Thymus (tissue), 11 donors: ENCODE results near the gene WDHD1. TPM values are rescaled to one million over a fixed set of nuclear protein-coding genes. Genes with fewer than 3 reads are reported as not detected.
"Not testable (repeated sequence)": the region's sequence is repeated elsewhere in the genome, so short reads cannot be mapped to it uniquely, and the experiment has no call there.

ENCODE experiments used
- DNase-seq, 9 donors: peaks; one replicate each; pipeline ENCODE4 v3.0.0-alpha.2; 2013; ENCODE audit warnings: low spot score in 9 of 9, low read depth in 6 of 9, missing footprints in 1 of 9
- H3K27ac ChIP-seq, 2 donors: one replicate each; pipeline ENCODE4 v1.5.1; 2013; ENCODE audit warnings: control low read depth in 1 of 2, low read depth in 1 of 2, low read length in 1 of 2, mild to moderate bottlenecking in 1 of 2, moderate library complexity in 1 of 2
- H3K27me3 ChIP-seq, 2 donors: one replicate each; pipeline ENCODE4 v1.5.1; 2013; ENCODE audit warnings: low read length in 1 of 2; ENCODE audit not compliant: control insufficient read depth in 2 of 2, insufficient read depth in 1 of 2
- H3K36me3 ChIP-seq, 2 donors: one replicate each; pipeline ENCODE4 v1.5.1; 2013; ENCODE audit warnings: low read length in 1 of 2, mild to moderate bottlenecking in 1 of 2, moderate library complexity in 1 of 2; ENCODE audit not compliant: control insufficient read depth in 2 of 2, insufficient read depth in 2 of 2
- H3K4me1 ChIP-seq, 2 donors: one replicate each; pipeline ENCODE4 v1.5.1; 2013; ENCODE audit warnings: low read length in 2 of 2; ENCODE audit not compliant: control insufficient read depth in 2 of 2, insufficient read depth in 2 of 2
- H3K4me3 ChIP-seq, 2 donors: one replicate each; pipeline ENCODE4 v1.5.1; 2013; ENCODE audit warnings: low read length in 2 of 2, control low read depth in 1 of 2, mild to moderate bottlenecking in 1 of 2
- H3K9me3 ChIP-seq, 2 donors: one replicate each; pipeline ENCODE4 v1.5.1; 2013; ENCODE audit warnings: low read length in 1 of 2, mild to moderate bottlenecking in 1 of 2; ENCODE audit not compliant: control insufficient read depth in 2 of 2, insufficient read depth in 1 of 2
- WGBS: extraction: QIAGEN DNeasy Blood & Tissue Kit; methylation state at CpG from one replicate; pipeline ENCODE4 v1.1.7; 2013; 5-methylcytosine and 5-hydroxymethylcytosine counted together
- polyA plus RNA-seq: library from polyadenylated mRNA; stranded (reverse); fragments of 200-250 nt; gene quantifications from one replicate; pipeline ENCODE4 v1.2.3, GENCODE V29; 2013
- total RNA-seq: library from RNA; stranded (reverse); fragments of 120-200 nt; gene quantifications from one replicate; pipeline ENCODE4 v1.2.4, GENCODE V29; 2013
- donor health status: healthy.

The WDHD1 gene
- total and polyA plus RNA-seq, 2 donors, result 3.7 to 20.3 TPM

- not testable (repeated sequence) for H3K36me3 ChIP-seq, H3K4me3 ChIP-seq, DNase-seq, H3K27me3 ChIP-seq, H3K9me3 ChIP-seq, H3K27ac ChIP-seq, H3K4me1 ChIP-seq
- WGBS, result 94% methylated on average over 1 of the region's 1 CpG
Observed at GRCh38 chr14:54952803-54953202, 74.1 kb downstream of the WDHD1 start.

- DNase-seq, result no peak
- H3K4me1 ChIP-seq, result no peaks in the 10 kb centered on the region
- WGBS, result 95% methylated on average over 3 of the region's 3 CpGs
- H3K36me3 ChIP-seq, result peaks cover 4 to 16% of the 10 kb centered on the region in 2 donors
- peaks cover 0 to 7% of the 10 kb centered on the region in 2 donors for H3K9me3 ChIP-seq
- H3K27ac ChIP-seq, result no peak overlapping the region
- no peak overlapping the region for H3K4me3 ChIP-seq
- no peaks in the 10 kb centered on the region for H3K27me3 ChIP-seq
Observed at GRCh38 chr14:54947230-54947629, 79.7 kb downstream of the WDHD1 start.

- Histone ChIP-seq H3K27me3 (no peaks in the 10 kb centered on the region), H3K4me1 (no peaks in the 10 kb centered on the region), H3K36me3 (peaks cover 4 to 16% of the 10 kb centered on the region in 2 donors), H3K9me3 (peaks cover 0 to 7% of the 10 kb centered on the region in 2 donors), H3K4me3 (no peak overlapping the region), H3K27ac (no peak overlapping the region)
- WGBS, result 97% methylated on average over 4 of the region's 4 CpGs
- DNase-seq, result no peak
Observed at GRCh38 chr14:54946500-54946899, 80.4 kb downstream of the WDHD1 start.

- Histone ChIP-seq H3K36me3 (peaks cover 15 to 16% of the 10 kb centered on the region in 2 donors), H3K27ac (no peak overlapping the region), H3K27me3 (no peaks in the 10 kb centered on the region), H3K4me1 (no peaks in the 10 kb centered on the region), H3K9me3 (peaks cover 0 to 7% of the 10 kb centered on the region in 2 donors), H3K4me3 (no peak overlapping the region)
- 96% methylated on average over 9 of the region's 9 CpGs for WGBS
- no peak for DNase-seq
Observed at GRCh38 chr14:54944737-54945391, 82.0 kb downstream of the WDHD1 start.

GRCh38 chr14:54942913-54943312 lies 84.0 kb downstream of the WDHD1 start:
- no peak for DNase-seq
- 94% methylated on average over 4 of the region's 4 CpGs for WGBS
- H3K27ac ChIP-seq, result no peak overlapping the region
- no peaks in the 10 kb centered on the region for H3K9me3 ChIP-seq
- H3K36me3 ChIP-seq, result peaks cover 9 to 15% of the 10 kb centered on the region in 2 donors
- no peak overlapping the region for H3K4me3 ChIP-seq
- no peaks in the 10 kb centered on the region for H3K27me3 ChIP-seq
- H3K4me1 ChIP-seq, result no peaks in the 10 kb centered on the region

GRCh38 chr14:54936816-54937215 lies 90.1 kb downstream of the WDHD1 start:
- no peaks in the 10 kb centered on the region for H3K4me1 ChIP-seq
- H3K9me3 ChIP-seq, result no peaks in the 10 kb centered on the region
- H3K36me3 ChIP-seq, result peaks cover 0 to 11% of the 10 kb centered on the region in 2 donors
- no peak for DNase-seq
- H3K27ac ChIP-seq, result no peak overlapping the region
- H3K27me3 ChIP-seq, result no peaks in the 10 kb centered on the region
- no peak overlapping the region for H3K4me3 ChIP-seq
- 97% methylated on average over 1 of the region's 1 CpG for WGBS

- Histone ChIP-seq H3K9me3 (no peaks in the 10 kb centered on the region), H3K4me3 (no peak overlapping the region), H3K4me1 (no peaks in the 10 kb centered on the region), H3K27ac (no peak overlapping the region), H3K27me3 (no peaks in the 10 kb centered on the region), H3K36me3 (peaks cover 0 to 9% of the 10 kb centered on the region in 2 donors)
- 98% methylated on average over 5 of the region's 5 CpGs for WGBS
- DNase-seq, result no peak
Observed at GRCh38 chr14:54935958-54936357, 90.9 kb downstream of the WDHD1 start.

- Histone ChIP-seq H3K27me3 (no peaks in the 10 kb centered on the region), H3K36me3 (peaks cover 0 to 1% of the 10 kb centered on the region in 2 donors), H3K4me3 (no peak overlapping the region), H3K27ac (no peak overlapping the region), H3K9me3 (no peaks in the 10 kb centered on the region), H3K4me1 (no peaks in the 10 kb centered on the region)
- WGBS, result 49% methylated on average over 2 of the region's 2 CpGs
- DNase-seq, result no peak
Observed at GRCh38 chr14:54935100-54935499, 91.8 kb downstream of the WDHD1 start.

- 95% methylated on average over 1 of the region's 1 CpG for WGBS
- Histone ChIP-seq H3K4me3 (no peak overlapping the region), H3K27me3 (no peaks in the 10 kb centered on the region), H3K4me1 (no peaks in the 10 kb centered on the region), H3K27ac (no peak overlapping the region), H3K36me3 (no peaks in the 10 kb centered on the region), H3K9me3 (no peaks in the 10 kb centered on the region)
- no peak for DNase-seq
Observed at GRCh38 chr14:54933006-54933405, 93.9 kb downstream of the WDHD1 start.
